ENCODE results near the gene GPD1L.

- TF ChIP-seq POLR2A (IDR thresholded peaks at IDR 0.05) (no peak), CTCF (IDR thresholded peaks at IDR 0.05) (no peak)
Observed at GRCh38 chr3:32129832-32130231, 23.4 kb downstream of the GPD1L start.

All from heart left ventricle (tissue), 13 donors.